ENCODE data around the gene LRRC66. TPM values are rescaled to one million over a fixed set of nuclear protein-coding genes. Genes with fewer than 3 reads are reported as not detected.

The LRRC66 gene
- total RNA-seq, 4 donors from 2014 or later = 0.15 to 0.40 (median 0.38) TPM; not detected in 1

GRCh38 chr4:52005604-52006273 lies 14.4 kb downstream of the LRRC66 start:
- H3K27me3 ChIP-seq = no peaks in the 10 kb centered on the region
- 89 to 90% methylated on average over 2 of the region's 2 CpGs for WGBS, 2 donors
- H3K4me1 ChIP-seq = no peaks in the 10 kb centered on the region
- intact Hi-C loops (cut with DNase I) = no loop called here
- H3K27ac ChIP-seq = no peak overlapping the region
- H3K4me3 ChIP-seq (replicated peaks in 1 of 3) = no peak overlapping the region
- H3K9me3 ChIP-seq = no peaks in the 10 kb centered on the region
- no peak for DNase-seq
- no peak for TF ChIP-seq POLR2A (IDR thresholded peaks at IDR 0.05)
- TF ChIP-seq CTCF (IDR thresholded peaks at IDR 0.05) = no peak
- H3K36me3 ChIP-seq = no peaks in the 10 kb centered on the region

- DNase-seq = no peak
- H3K4me3 ChIP-seq (replicated peaks in 1 of 3) = no peak overlapping the region
- no peaks in the 10 kb centered on the region for H3K9me3 ChIP-seq
- no peak overlapping the region for H3K27ac ChIP-seq
- intact Hi-C loops (cut with DNase I) = no loop called here
- H3K36me3 ChIP-seq = no peaks in the 10 kb centered on the region
- no peaks in the 10 kb centered on the region for H3K4me1 ChIP-seq
- no peaks in the 10 kb centered on the region for H3K27me3 ChIP-seq
- TF ChIP-seq CTCF (IDR thresholded peaks at IDR 0.05) = no peak
- TF ChIP-seq POLR2A (IDR thresholded peaks at IDR 0.05) = no peak
Observed at GRCh38 chr4:52004414-52004813, 15.7 kb downstream of the LRRC66 start.

- no peak for DNase-seq
- H3K4me1 ChIP-seq = no peaks in the 10 kb centered on the region
- H3K4me3 ChIP-seq (replicated peaks in 1 of 3) = no peak overlapping the region
- 67 to 82% methylated on average over 2 of the region's 2 CpGs for WGBS, 2 donors
- intact Hi-C loops (cut with DNase I) = no loop called here
- H3K36me3 ChIP-seq = no peaks in the 10 kb centered on the region
- no peaks in the 10 kb centered on the region for H3K9me3 ChIP-seq
- H3K27ac ChIP-seq = no peak overlapping the region
- H3K27me3 ChIP-seq = no peaks in the 10 kb centered on the region
- TF ChIP-seq POLR2A (IDR thresholded peaks at IDR 0.05) (no peak), CTCF (IDR thresholded peaks at IDR 0.05) (no peak)
Observed at GRCh38 chr4:52001616-52002015, 18.5 kb downstream of the LRRC66 start.

- Histone ChIP-seq H3K36me3 (no peaks in the 10 kb centered on the region), H3K4me1 (no peaks in the 10 kb centered on the region), H3K9me3 (no peaks in the 10 kb centered on the region), H3K27ac (no peak overlapping the region), H3K4me3 (replicated peaks in 1 of 3) (no peak overlapping the region), H3K27me3 (no peaks in the 10 kb centered on the region)
- TF ChIP-seq CTCF (IDR thresholded peaks at IDR 0.05) (no peak), POLR2A (IDR thresholded peaks at IDR 0.05) (no peak)
- intact Hi-C loops (cut with DNase I) = no loop called here
- no peak for DNase-seq
- WGBS, 2 donors = 94% methylated on average over 5 of the region's 5 CpGs
Observed at GRCh38 chr4:51999250-51999649, 20.9 kb downstream of the LRRC66 start.

GRCh38 chr4:51998837-51999236 lies 21.3 kb downstream of the LRRC66 start:
- DNase-seq = no peak
- intact Hi-C loops (cut with DNase I) = no loop called here
- Histone ChIP-seq H3K4me3 (replicated peaks in 1 of 3) (no peak overlapping the region), H3K27me3 (no peaks in the 10 kb centered on the region), H3K9me3 (no peaks in the 10 kb centered on the region), H3K27ac (no peak overlapping the region), H3K4me1 (no peaks in the 10 kb centered on the region), H3K36me3 (no peaks in the 10 kb centered on the region)
- TF ChIP-seq CTCF (IDR thresholded peaks at IDR 0.05) (no peak), POLR2A (IDR thresholded peaks at IDR 0.05) (no peak)

All from thyroid gland (tissue), 4 donors.